ENCODE data around the gene LYZL4. TPM values are rescaled to one million over a fixed set of nuclear protein-coding genes. Genes with fewer than 3 reads are reported as not detected.

LYZL4 gene
- total RNA-seq, 4 donors from 2014 or later = not detected

- Histone ChIP-seq H3K4me1 (no peaks in the 10 kb centered on the region), H3K36me3 (no peaks in the 10 kb centered on the region), H3K27me3 (no peaks in the 10 kb centered on the region), H3K9me3 (no peaks in the 10 kb centered on the region), H3K27ac (no peak overlapping the region), H3K4me3 (no peak overlapping the region)
- no peak for DNase-seq
- in situ Hi-C loops (cut with MboI; ENCODE audit: low sequenced_read_pairs in 4 of 4) (no loop called here), intact Hi-C loops (cut with DNase I; ENCODE audit: low total_unique reads) (no loop called here)
- ATAC-seq = no peak
- TF ChIP-seq POLR2A (IDR thresholded peaks at IDR 0.05) (no peak), CTCF (IDR thresholded peaks at IDR 0.05 in 4 of 5, conservative IDR thresholded peaks at IDR 0.05 in 1 of 5) (no peak)
Observed at GRCh38 chr3:42405857-42406256, 4.6 kb downstream of the LYZL4 start.

- Histone ChIP-seq H3K27ac (no peak overlapping the region), H3K9me3 (no peaks in the 10 kb centered on the region), H3K4me3 (no peak overlapping the region), H3K36me3 (no peaks in the 10 kb centered on the region), H3K27me3 (no peaks in the 10 kb centered on the region), H3K4me1 (no peaks in the 10 kb centered on the region)
- no peak for ATAC-seq
- intact Hi-C loops (cut with DNase I; ENCODE audit: low total_unique reads) = no loop called here
- TF ChIP-seq CTCF (IDR thresholded peaks at IDR 0.05 in 4 of 5, conservative IDR thresholded peaks at IDR 0.05 in 1 of 5) (no peak), POLR2A (IDR thresholded peaks at IDR 0.05) (no peak)
- no peak for DNase-seq
- in situ Hi-C loops (cut with MboI; ENCODE audit: low sequenced_read_pairs in 4 of 4) = no loop called here
Observed at GRCh38 chr3:42403737-42404136, 6.7 kb downstream of the LYZL4 start.

GRCh38 chr3:42402394-42403096, 7.9 kb downstream of the LYZL4 start:
- Histone ChIP-seq H3K4me3 (no peak overlapping the region), H3K27me3 (no peaks in the 10 kb centered on the region), H3K27ac (no peak overlapping the region), H3K36me3 (no peaks in the 10 kb centered on the region), H3K9me3 (no peaks in the 10 kb centered on the region), H3K4me1 (no peaks in the 10 kb centered on the region)
- ATAC-seq (no peak), DNase-seq (no peak)
- TF ChIP-seq POLR2A (IDR thresholded peaks at IDR 0.05) (no peak), CTCF (IDR thresholded peaks at IDR 0.05 in 4 of 5, conservative IDR thresholded peaks at IDR 0.05 in 1 of 5) (no peak)
- in situ Hi-C loops (cut with MboI; ENCODE audit: low sequenced_read_pairs in 4 of 4) = no loop called here
- intact Hi-C loops (cut with DNase I; ENCODE audit: low total_unique reads) = no loop called here

GRCh38 chr3:42398080-42398479, 12.3 kb downstream of the LYZL4 start:
- H3K36me3 ChIP-seq = no peaks in the 10 kb centered on the region
- ATAC-seq (no peak), DNase-seq (no peak)
- TF ChIP-seq CTCF (IDR thresholded peaks at IDR 0.05 in 4 of 5, conservative IDR thresholded peaks at IDR 0.05 in 1 of 5) (no peak), POLR2A (IDR thresholded peaks at IDR 0.05) (no peak)
- in situ Hi-C loops (cut with MboI; ENCODE audit: low sequenced_read_pairs in 4 of 4) = no loop called here
- H3K4me1 ChIP-seq = no peaks in the 10 kb centered on the region
- H3K9me3 ChIP-seq = no peaks in the 10 kb centered on the region
- no peak overlapping the region for H3K27ac ChIP-seq
- intact Hi-C loops (cut with DNase I; ENCODE audit: low total_unique reads) = no loop called here
- no peaks in the 10 kb centered on the region for H3K27me3 ChIP-seq
- no peak overlapping the region for H3K4me3 ChIP-seq

GRCh38 chr3:42397644-42398043, 12.8 kb downstream of the LYZL4 start:
- Histone ChIP-seq H3K4me1 (no peaks in the 10 kb centered on the region), H3K27me3 (no peaks in the 10 kb centered on the region), H3K36me3 (no peaks in the 10 kb centered on the region), H3K9me3 (no peaks in the 10 kb centered on the region), H3K27ac (no peak overlapping the region), H3K4me3 (no peak overlapping the region)
- TF ChIP-seq POLR2A (IDR thresholded peaks at IDR 0.05) (no peak), CTCF (IDR thresholded peaks at IDR 0.05 in 4 of 5, conservative IDR thresholded peaks at IDR 0.05 in 1 of 5) (no peak)
- DNase-seq (no peak), ATAC-seq (no peak)
- intact Hi-C loops (cut with DNase I; ENCODE audit: low total_unique reads) = no loop called here
- in situ Hi-C loops (cut with MboI; ENCODE audit: low sequenced_read_pairs in 4 of 4) = no loop called here

All from gastrocnemius medialis (tissue), 4 donors.